ENCODE data around the gene SMAGP.
"Not testable (repeated sequence)": the region's sequence is repeated elsewhere in the genome, so short reads cannot be mapped to it uniquely, and the experiment has no call there.

Gene SMAGP

DNA sequence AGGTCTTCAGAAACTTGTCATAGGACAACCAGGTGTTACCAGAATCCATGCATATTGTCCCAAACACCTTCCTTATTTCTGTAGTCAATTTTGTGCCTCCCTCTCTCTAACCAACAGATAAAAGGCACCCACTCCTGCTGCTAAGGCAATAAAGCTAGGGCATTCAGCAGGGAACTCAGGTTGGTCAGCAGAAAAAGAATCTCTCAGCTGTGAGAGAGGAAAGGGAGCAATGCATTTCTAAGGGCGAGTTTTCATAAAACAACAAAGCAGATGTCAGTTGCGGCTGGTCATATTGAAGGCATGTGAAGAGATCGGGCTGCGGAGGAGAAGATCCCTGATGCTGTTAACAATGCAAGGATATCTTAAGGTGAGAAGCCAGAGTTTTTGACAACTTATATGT lies 45.0 kb downstream of the SMAGP start:
- no peak for DNase-seq (ENCODE audit: low read depth in 3 of 3)

DNA sequence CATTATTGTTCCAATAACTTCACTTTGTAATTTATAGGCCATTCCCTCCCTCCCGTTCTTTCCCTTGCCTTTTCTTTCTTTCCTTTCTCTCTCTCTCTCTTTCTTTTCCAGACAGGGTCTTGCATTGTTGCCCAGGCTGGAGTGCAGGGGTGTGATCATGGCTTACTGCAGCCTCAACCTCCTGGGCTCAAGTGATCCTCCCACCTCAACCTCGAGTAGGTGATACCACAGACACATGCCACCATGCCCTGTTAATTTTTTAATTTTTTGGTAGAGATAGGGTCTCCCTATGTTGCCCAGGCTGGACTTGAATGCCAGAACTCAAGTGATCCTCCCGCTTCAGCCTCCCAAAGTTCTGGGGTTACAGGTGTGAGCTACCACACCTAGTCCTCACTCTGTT lies 45.6 kb downstream of the SMAGP start:
- DNase-seq (ENCODE audit: low read depth in 3 of 3) = no peak

DNA sequence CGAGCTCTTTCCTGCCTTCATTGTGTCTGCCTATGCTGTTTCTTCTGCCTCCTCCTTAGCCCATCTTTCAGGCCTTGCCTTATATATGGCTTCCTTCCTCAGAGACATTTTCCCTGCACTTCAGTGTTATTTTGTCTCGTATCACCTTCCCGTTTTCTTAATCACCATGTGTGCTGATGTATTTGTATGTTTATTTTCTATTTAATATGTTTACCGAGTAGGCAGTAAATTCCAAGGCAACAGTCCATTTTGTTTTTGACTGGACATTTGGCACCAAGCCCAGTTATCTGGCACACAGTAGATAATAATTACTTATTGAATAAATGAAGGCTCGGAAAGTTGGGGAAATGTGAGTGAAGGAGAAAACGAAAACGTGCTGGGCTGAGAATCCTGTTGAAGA lies 47.8 kb downstream of the SMAGP start:
- no peak for DNase-seq (ENCODE audit: low read depth in 3 of 3)

DNA sequence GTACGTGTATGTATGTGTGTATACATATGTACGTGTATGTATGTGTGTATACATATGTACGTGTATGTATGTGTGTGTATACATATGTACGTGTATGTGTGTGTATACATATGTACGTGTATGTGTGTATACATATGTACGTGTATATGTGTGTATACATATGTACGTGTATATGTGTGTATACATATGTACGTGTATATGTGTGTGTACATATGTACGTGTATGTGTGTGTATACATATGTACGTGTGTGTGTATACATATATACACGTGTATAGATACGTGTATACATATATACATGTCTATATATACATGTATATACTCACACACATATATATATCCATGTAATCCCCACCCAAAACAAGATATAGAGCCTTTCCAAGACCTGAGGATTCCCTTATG lies 50.4 kb downstream of the SMAGP start:
- not testable (repeated sequence) for DNase-seq (ENCODE audit: low read depth in 3 of 3)

DNA sequence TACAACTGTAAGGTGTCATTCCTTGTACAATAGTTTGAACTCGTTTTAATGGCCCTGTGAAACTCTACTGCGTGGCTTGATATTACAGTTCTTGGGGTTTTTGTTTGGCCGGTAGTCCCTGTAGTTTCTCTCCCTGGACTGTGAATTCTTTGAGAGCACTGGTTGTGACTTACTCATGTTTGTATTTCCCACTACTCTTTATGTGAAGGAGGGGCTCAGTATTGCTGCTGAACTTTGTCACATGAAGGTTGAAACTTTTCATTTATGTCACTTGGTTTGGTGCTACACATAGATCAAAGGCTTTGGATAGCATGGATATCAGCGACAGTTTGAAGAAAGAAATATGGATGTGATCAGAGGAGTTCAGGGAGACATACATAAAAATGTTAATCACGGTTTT lies 50.9 kb downstream of the SMAGP start:
- DNase-seq (ENCODE audit: low read depth in 3 of 3) = no peak

DNA sequence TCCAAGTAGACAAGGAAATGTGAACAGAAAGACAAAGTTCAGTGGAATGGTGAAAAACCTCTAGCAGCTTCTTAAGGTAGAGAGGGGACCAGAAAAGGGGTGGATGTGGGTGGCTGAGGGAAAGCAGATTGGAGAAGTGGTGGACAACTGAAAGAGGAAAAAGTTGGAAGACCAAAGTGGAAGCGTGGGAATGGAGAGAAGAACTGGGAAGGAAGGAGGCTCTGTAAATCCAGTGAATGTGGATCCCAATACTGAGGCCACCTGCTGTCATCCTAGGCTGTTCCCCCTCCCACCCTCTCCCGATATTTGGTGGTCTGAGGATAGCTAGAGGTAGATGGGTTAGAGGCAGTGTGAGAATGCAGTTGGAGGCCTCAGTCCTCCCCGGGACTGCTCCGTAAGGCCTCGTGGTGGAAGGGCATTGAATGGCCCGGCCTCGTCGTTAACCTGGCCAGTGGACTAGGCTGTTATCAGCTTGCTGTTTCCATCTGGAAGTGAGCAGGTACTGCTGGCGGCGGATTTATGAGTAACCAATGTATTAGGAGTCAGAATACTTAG lies 51.5 kb downstream of the SMAGP start:
- no peak for DNase-seq (ENCODE audit: low read depth in 3 of 3)

DNA sequence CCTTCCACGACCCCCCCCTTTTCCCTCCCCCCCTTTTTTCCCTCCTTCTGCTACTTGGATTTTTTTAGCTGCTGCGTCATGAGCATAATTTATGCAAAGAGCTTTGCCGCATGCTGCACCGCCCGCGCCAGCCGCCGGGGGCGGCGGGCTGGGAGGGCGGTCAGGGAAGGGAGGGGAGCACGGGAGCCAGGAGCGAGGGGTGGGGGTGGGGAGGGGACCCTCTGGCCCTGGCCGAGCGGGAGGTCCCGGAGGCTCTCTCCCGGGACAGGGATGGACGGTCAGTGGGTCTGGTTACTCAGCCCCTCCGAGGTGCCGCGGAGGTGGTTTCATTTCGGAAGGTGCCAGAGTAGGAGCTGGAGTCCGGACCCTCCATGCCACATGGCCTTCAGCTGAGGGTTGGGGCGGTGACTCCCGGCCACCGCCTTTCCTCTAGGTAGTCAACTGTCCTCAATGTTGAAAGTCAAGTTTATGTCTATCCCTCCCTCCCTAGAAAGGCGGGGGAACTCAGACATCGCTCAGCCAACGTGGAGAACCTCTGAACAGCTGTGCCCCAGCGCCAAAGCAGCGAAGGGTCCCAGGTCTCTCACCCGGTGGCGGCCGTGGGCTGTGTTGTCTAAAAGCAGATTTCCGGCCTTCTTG lies 52.1 kb downstream of the SMAGP start, which contains the start of gene POU6F1:
TSS of gene POU6F1 (minus strand) at position 95 of the 639 bp plus-strand sequence. CDS start 11,226 bp downstream, outside the sequence.
- DNase-seq (ENCODE audit: low read depth in 3 of 3) = peak; percentile 47 to 60 (median 48)

DNA sequence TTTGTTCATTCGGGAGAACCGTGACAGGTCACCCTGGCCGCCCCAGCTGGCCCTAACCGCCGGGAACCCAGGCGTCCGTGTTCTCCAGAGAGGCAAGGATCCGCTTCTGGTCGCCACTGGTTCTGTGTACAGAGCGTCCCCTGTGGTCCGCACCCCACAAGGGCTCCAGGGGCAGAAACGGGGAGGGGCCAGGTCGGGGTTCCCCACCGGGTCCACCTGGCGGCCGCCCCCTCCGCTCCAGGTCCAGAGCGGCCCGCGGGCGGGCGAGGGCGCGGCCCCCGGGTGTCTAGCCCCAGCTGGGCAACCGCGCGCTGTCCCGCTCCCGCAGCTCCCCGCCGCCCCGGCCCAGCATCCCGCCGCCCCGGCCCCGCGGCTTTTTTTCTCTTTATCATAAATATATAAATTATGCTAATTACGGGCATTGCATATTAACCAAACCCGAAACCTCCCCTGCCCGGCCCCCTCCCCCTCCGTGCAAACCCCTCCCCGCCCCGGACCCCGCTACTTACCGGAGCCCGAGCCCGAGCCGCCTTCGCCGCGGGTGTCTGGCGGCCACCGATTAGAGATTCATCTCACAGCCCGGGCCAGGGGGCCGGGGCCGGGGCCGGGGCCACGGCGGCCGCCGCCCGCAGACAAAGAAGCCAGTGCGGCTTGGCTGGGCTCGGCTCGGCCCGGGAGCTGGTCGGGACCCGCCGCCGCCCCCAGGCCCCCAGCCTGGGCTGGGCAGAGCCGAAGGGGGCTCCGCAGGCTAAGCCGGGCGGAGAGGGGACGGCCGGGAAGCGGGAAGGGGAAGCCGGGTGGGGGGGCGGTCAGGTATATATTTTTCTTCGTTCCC lies 52.9 kb downstream of the SMAGP start:
- DNase-seq (ENCODE audit: low read depth in 3 of 3) = peak; percentile 11 to 34 (median 28)

DNA sequence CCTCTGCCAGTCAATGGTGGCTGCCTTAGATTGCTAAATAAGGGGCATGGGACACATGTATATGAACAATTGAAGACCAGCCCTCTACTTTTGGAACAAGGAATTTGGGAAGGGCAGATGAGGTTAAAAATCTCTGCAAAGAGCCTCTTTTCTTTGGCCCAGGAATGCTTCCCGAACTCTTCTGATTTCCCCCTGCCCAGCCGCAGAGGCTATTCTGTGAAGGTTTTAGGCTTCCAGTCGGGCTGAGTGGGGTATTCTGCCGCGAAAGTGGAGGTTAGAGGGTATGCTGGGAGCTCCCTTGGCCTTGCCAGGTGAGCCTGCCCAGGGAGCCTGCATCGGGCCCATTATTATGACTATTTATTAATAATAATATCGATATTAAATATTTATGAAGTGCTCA lies 53.6 kb downstream of the SMAGP start:
- no peak for DNase-seq (ENCODE audit: low read depth in 3 of 3)

DNA sequence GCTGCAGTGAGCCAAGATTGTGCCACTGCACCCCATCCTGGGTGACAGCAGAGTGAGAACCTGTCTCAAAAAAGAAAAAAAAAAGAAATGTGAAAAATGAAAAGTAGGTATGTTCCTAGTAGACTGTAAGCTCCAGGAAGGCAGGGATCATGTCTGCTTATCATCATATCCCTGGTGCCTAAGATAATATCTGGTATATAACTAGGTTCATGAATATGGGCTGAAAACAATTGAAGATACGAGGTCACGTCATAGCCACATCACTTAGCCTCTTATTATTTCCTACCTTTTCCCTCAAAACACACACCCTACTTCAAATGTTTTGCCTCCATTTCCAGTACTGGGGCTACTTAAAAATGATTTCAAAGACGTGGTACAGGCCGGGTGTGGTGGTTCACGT lies 55.3 kb downstream of the SMAGP start:
- DNase-seq (ENCODE audit: low read depth in 3 of 3) = no peak

DNA sequence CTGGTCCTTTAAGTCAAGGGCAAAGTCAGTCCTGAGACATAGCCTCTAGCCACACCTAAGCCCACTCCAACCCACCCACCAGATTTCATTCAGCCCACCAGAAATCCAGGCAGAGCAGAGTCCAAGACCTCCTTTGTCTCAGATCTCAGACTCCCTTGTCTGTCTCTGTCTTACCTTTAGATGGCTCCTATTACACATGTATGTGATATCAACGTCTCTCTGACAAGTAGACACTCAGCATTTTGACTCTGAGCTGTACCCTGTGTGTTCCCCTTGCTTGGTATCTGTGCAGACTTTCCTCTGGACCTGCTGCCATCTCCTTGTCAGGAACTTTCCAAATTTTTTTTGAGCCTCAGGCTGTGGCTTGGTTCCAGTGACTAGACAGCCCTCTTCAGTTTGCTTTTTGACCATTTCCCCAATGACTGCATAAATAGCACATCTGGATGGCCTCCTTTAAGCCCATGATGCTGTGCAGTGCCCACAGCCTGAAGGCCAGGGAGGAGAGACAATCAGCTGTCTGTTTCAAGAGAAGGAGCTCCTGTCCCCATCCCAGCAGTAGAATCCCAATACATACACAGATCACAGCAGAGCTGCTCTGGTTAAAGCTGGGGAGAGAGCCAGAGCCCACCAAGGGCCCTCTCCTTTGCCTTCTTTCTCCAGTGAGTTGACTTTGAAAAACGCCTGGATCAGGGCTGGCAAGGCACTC lies 59.4 kb downstream of the SMAGP start:
- no peak for DNase-seq (ENCODE audit: low read depth in 3 of 3)

DNA sequence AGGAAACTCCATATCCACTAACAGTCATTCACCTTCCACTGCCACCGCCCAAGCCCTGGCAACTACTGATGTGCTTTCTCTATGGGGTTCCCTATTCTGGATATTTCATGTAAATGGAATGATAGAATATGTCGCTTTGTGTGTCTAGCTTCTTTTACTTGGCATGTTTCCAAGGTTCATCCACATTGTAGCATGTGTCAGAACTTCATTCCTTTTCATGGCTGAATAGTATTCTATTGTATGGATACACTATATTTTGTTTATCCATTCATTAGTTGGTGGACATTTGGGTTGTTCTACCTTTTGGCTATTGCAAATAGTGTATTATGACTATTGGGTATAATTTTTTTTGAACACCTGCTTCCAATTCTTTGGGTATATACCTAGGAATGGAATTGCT lies 61.0 kb downstream of the SMAGP start:
- no peak for DNase-seq (ENCODE audit: low read depth in 3 of 3)

DNA sequence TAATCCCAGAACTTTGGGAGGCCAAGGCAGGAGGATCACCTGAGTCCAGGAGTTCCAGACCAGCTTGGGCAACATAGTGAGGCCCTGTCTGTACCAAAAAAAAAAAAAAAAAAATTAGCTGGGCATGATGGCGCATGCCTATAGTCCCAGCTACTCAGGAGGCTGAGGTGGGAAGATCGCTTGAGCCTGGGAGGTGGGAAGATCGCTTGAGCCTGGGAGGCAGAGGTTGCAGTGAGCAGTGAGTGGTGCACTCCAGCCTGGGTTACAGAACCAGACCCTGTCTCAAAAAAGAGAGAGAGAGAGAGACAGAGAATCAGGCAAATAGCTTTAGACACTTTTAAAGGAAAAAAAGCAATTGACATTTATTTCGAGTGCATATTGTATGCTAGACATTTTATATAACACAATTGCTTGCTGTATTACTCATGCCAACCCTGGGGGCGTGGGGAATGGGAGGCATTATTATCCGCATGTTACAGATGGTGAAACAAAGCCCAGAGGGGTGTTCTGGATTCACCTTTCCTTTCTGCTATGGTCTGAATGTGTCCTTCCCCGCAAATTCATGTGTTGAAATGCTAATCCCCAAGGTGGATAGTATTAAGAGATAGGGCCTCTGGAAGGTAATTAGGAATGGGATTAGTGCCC lies 62.1 kb downstream of the SMAGP start:
- DNase-seq (ENCODE audit: low read depth in 3 of 3) = no peak

DNA sequence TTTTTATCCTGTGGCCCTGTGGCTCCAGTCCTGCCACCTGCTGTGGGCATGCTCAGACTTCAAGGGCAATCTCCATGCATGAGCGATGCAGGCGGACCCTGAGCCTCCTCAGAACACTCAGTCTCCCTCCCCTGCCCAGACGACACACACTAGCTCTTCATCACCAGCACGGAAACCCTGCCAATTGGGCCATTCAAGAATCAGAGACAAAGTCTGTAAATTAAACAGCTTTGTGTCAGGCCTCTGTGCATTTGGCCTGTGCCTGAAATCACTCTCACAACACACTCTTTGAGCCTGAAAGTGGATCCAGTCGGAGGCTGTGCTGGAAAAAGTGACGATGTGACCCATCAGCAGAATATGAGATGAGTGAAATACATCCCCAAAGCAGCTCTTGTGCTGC lies 64.9 kb downstream of the SMAGP start:
- DNase-seq (ENCODE audit: low read depth in 3 of 3) = no peak

DNA sequence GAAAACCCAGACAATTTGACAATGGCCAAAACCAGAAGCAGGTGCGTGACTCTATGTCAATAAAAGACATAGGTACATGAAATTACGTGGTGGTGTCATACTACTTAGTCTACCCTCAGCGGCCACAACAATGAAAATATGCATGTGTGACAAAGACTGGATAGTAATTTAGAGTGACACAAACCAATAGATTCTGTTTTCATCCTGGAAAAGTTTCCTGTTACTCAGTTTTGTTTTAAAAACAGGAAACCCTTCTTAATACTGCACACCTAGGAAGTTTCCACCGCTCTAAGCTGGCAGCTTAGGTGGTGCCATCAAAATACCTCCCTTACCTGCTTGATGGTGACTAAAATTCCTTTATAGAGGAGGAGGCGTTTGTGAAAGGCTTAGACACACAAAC lies 67.5 kb downstream of the SMAGP start:
- no peak for DNase-seq (ENCODE audit: low read depth in 3 of 3)

DNA sequence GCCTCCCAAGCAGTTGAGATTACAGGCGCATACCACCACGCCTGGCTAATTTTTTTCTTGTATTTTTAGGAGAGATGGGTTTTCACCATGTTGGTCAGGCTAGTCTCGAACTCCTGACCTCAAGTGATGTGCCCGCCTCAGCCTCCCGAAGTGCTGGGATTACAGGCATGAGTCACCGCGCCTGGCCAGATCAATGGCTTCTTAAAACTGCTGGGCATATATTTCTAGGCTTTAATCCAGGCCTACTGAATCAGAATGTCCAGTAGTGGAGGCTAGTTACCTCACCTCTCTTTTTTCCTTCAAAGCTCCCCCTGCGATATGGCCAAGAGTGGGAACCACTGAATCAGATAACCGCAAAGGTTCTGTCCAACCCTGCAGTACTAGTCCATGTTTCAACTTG lies 69.4 kb downstream of the SMAGP start:
- no peak for DNase-seq (ENCODE audit: low read depth in 3 of 3)

DNA sequence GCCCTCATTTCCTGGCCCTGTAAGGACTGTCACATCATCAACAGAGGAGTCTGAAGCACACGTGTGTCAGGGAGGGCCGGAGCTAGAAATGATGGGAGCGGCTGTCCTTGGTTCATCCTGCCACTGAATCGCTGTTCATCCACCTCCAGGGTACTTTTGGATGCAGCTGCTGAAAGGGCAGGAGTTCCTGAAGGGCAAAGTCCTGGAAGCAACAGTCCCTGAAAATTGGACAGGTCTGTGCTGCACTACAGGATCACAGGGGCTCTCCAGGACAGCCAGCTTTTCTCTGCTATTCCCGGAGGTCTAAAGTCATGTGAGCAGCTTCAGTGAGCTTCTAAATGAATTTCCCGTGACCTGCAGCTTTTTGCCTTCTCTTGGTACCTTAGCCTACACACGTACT lies 70.1 kb downstream of the SMAGP start:
- DNase-seq (ENCODE audit: low read depth in 3 of 3) = no peak

DNA sequence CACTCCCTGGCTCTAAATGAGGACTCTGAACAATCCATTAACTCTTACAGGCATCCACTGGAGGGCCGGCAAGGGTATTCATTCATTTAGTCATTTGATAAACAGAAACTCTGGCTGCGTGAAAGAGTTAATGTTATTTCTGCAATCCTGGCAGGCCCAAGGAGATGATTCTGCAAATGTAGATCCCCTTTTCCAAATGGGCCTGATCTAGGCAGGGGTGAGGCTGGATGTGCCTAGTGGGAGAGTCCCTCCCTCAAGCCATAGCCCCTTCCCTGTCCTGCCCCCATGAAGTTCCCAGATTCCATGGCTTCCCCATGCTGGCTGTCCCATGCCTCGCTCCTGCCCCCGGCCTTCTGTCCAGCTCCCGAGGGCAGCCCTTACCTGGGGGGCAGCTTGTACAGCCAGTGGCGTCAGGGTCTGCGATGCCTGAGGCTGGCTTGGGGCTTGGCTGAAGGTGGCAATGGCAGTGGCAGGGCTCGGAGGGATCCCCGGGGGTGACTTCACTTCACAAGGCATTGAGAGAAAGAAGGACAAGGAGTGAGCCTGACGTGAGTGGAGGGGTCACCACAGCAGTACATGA lies 70.8 kb downstream of the SMAGP start:
- DNase-seq (ENCODE audit: low read depth in 3 of 3) = no peak

DNA sequence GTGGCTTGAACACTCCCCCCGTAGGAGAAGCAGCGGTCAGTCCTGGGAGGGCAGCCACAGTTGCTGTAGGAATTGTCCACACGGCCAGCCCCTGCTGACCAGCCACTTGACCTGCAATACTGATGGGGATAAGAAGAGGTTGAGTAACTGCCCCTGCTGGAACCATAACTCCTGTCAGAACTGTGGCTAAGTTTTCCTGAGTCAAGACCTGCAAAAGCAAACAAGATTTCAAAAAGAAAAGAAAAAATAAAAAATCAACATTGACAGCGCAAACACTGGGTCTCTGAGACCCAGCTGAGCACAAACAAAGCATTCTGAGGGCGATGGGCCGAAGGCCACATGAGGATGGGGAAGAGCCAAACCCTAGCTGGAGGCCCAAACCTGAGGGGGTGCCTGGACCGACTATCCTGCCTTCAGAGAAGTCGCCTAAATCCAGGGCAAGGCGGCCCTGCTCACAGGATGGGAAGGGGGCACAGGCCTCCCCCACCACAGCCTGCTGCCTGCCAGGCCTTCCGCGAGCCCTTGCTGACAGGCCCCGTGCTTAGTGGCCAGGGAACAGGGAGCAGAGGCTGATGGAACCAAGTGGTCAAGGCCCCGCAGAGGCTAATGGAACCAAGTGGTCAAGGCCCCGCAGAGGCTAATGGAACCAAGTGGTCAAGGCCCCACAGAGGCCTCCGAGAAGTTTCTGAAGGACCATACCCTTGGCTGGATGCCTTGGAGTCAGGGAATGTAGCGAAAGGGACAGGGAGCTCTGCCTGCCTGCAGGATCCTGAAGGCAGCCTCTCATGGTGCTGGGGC lies 71.4 kb downstream of the SMAGP start:
- DNase-seq (ENCODE audit: low read depth in 3 of 3) = no peak

DNA sequence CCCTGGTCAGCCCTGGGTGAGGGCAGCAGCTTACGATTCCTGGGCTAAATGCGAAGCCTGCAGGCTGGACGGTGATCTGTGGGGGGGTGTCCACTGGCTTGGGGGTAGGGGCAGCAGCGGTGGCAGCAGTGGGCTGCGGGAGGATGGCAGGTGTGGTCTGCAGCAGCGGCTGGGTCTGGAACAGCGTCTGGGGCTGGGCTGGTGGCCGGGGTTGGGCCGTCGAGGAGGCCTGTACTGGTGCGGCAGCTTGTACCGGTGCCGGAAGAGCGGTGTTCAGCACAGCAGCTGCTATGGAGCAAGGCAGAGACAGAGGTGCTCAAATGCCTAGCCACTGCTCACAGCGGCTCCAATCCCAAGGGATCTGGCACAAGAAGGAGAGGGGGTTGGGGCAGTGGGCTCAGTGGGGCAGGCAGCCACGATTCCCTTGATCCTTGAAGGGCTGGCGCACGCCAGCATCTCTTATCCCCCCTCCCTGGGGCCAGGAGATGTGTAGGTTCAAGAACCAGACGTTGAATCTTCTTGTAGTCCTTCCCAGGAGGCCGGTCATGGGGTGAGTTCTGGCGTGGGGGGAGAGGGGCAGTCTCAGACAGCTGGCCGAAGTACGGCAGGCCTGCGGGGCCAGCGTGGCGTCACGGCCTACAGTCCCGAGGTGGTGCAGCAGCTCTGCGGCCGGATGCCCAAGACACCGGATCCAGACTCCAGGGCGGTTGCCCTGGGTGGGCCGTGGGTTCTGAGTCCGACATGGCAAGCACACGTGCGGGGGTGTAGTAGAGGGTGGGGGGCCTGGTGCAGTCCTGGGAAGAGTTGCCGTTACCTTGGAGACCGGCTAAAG lies 72.3 kb downstream of the SMAGP start:
- DNase-seq (ENCODE audit: low read depth in 3 of 3) = no peak
